IMR-90 (cell line): Measurements from ENCODE around the gene SNAPC4. TPM values are rescaled to one million over a fixed set of nuclear protein-coding genes. Genes with fewer than 3 reads are reported as not detected.

Source experiments
- ATAC-seq: fragments of 200-7000 bp; cut with Tn5 transposase; 2 replicates; pipeline ENCODE4 v1.9.1; 2020; ENCODE audit warnings: low read depth, mild to moderate bottlenecking, moderate library complexity
- BruUV-seq: library from RNA; stranded (reverse); fragments of 400-500 nt; replicated peaks from 2 replicates; lab custom pipeline; 2021; lab: Mats Ljungman, UMichigan
- CTCF ChIA-PET: fragments of 300-600 bp; formaldehyde crosslinking; extraction: SDS; loops from one replicate; lab custom pipeline; 2021; ENCODE audit warnings: antibody characterized with exemption; lab: Yijun Ruan, JAX
- POLR2A ChIA-PET: fragments of 300-600 bp; sonication (Branson Sonifier 250); formaldehyde crosslinking; loops from one replicate; lab custom pipeline; 2022; ENCODE audit warnings: antibody characterized with exemption; ENCODE audit not compliant: unreplicated experiment; lab: Charles Lee
- DNase-seq: peaks from one replicate; pipeline ENCODE4 v3.0.0; 2013
- H2AFZ ChIP-seq: replicated peaks from 2 replicates; pipeline ENCODE3; 2013; ENCODE audit warnings: low read length, mild to moderate bottlenecking; ENCODE audit not compliant: poor library complexity
- H2AK5ac ChIP-seq: 2 replicates; pipeline ENCODE4 v1.6.1; 2013; ENCODE audit warnings: low read depth, low read length, inconsistent platforms
- H2AK9ac ChIP-seq: replicated peaks from 2 replicates; pipeline ENCODE3; 2013; ENCODE audit warnings: mild to moderate bottlenecking, low read depth, low read length, moderate library complexity; ENCODE audit not compliant: poor library complexity
- H2BK120ac ChIP-seq: 2 replicates; pipeline ENCODE4 v1.6.1; 2013; ENCODE audit warnings: low read depth, low read length, inconsistent platforms
- H2BK15ac ChIP-seq: 3 replicates; pipeline ENCODE4 v1.6.1; 2013; ENCODE audit warnings: low read depth, low read length, inconsistent platforms
- H2BK20ac ChIP-seq: 2 replicates; pipeline ENCODE4 v1.6.1; 2013; ENCODE audit warnings: low read depth, mild to moderate bottlenecking, inconsistent platforms, low read length, moderate library complexity
- H2BK5ac ChIP-seq: 2 replicates; pipeline ENCODE4 v1.6.1; 2013; ENCODE audit warnings: mild to moderate bottlenecking, low read depth, low read length, inconsistent platforms; ENCODE audit not compliant: poor library complexity, severe bottlenecking
- H3K14ac ChIP-seq: replicated peaks from 2 replicates; pipeline ENCODE4 v1.6.1; 2013; ENCODE audit warnings: low read depth, low read length, inconsistent platforms
- H3K18ac ChIP-seq: 2 replicates; pipeline ENCODE4 v1.6.1; 2013; ENCODE audit warnings: low read depth, low read length, control low read depth
- H3K23ac ChIP-seq: 2 replicates; pipeline ENCODE4 v1.6.1; 2013; ENCODE audit warnings: low read depth, low read length, inconsistent platforms
- H3K27ac ChIP-seq: 2 replicates; pipeline ENCODE4 v1.5.1; 2013; ENCODE audit warnings: mild to moderate bottlenecking, control low read depth, low read length; ENCODE audit not compliant: insufficient read depth
- H3K27me3 ChIP-seq: 2 replicates; pipeline ENCODE4 v1.6.1; 2013; ENCODE audit warnings: low read length; ENCODE audit not compliant: control insufficient read depth, insufficient read depth
- H3K36me3 ChIP-seq: 2 replicates; pipeline ENCODE4 v1.6.1; 2013; ENCODE audit warnings: low read length, mixed read lengths; ENCODE audit not compliant: control insufficient read depth, insufficient read depth
- H3K4ac ChIP-seq: 2 replicates; pipeline ENCODE4 v1.6.1; 2013; ENCODE audit warnings: low read depth, low read length, inconsistent platforms
- H3K4me1 ChIP-seq: 2 replicates; pipeline ENCODE4 v1.6.1; 2013; ENCODE audit warnings: low read length, mixed read lengths; ENCODE audit not compliant: control insufficient read depth, insufficient read depth
- H3K4me2 ChIP-seq: 2 replicates; pipeline ENCODE4 v1.6.1; 2013; ENCODE audit warnings: low read depth, mild to moderate bottlenecking, control low read depth, low read length, moderate library complexity
- H3K4me3 ChIP-seq: 2 replicates; pipeline ENCODE4 v1.5.1; 2013; ENCODE audit warnings: low read depth, mild to moderate bottlenecking, control low read depth, low read length, moderate library complexity; ENCODE audit not compliant: insufficient read depth
- H3K56ac ChIP-seq: 2 replicates; pipeline ENCODE4 v1.6.1; 2013; ENCODE audit warnings: low read length, inconsistent platforms; ENCODE audit not compliant: insufficient read depth; ENCODE audit errors: extremely low read depth
- H3K79me1 ChIP-seq, 2 experiments: 2 replicates each; pipeline ENCODE4 v1.6.1; 2013; ENCODE audit warnings: low read length in 2 of 2, inconsistent platforms in 1 of 2, low read depth in 1 of 2
- H3K9ac ChIP-seq: 2 replicates; pipeline ENCODE4 v1.6.1; 2013; ENCODE audit warnings: low read depth, low read length, control low read depth
- H3K9me1 ChIP-seq: 2 replicates; pipeline ENCODE4 v1.6.1; 2013; ENCODE audit warnings: low read length, inconsistent platforms; ENCODE audit not compliant: insufficient read depth
- H3K9me3 ChIP-seq: 2 replicates; pipeline ENCODE4 v1.6.1; 2013; ENCODE audit warnings: low read length; ENCODE audit not compliant: control insufficient read depth, insufficient read depth
- H4K20me1 ChIP-seq: 2 replicates; pipeline ENCODE4 v1.6.1; 2013; ENCODE audit warnings: low read length, inconsistent platforms; ENCODE audit not compliant: insufficient read depth
- H4K5ac ChIP-seq: 2 replicates; pipeline ENCODE4 v1.6.1; 2013; ENCODE audit warnings: mild to moderate bottlenecking, low read depth, low read length, control low read depth
- H4K8ac ChIP-seq, 2 experiments: 2 replicates each; pipeline ENCODE4 v1.6.1; 2013; ENCODE audit warnings: low read depth in 2 of 2, low read length in 2 of 2, control low read depth in 1 of 2, inconsistent platforms in 1 of 2
- H4K91ac ChIP-seq: 2 replicates; pipeline ENCODE4 v1.6.1; 2013; ENCODE audit warnings: low read depth, low read length, inconsistent platforms; ENCODE audit not compliant: insufficient read depth
- BHLHE40 ChIP-seq: fragments of 150-350 bp; IDR thresholded peaks from 2 replicates; pipeline ENCODE4 v1.6.1; 2016; ENCODE audit warnings: mild to moderate bottlenecking, low read depth, low read length
- CHD1 ChIP-seq: IDR thresholded peaks from 2 replicates; pipeline ENCODE4 v1.6.1; 2012; ENCODE audit warnings: low read depth, low read length, improper control_type of control experiment
- FOS ChIP-seq: fragments of 150-350 bp; IDR thresholded peaks from 2 replicates; pipeline ENCODE4 v1.6.1; 2016; ENCODE audit warnings: low read depth, low read length
- MAFK ChIP-seq: IDR thresholded peaks from 2 replicates; pipeline ENCODE4 v1.6.1; 2012; ENCODE audit warnings: low read depth, low read length, improper control_type of control experiment
- MAZ ChIP-seq: IDR thresholded peaks from 2 replicates; pipeline ENCODE4 v1.6.1; 2012; ENCODE audit warnings: low read depth, mild to moderate bottlenecking, low read length, improper control_type of control experiment, moderate library complexity, borderline replicate concordance
- MXI1 ChIP-seq: IDR thresholded peaks from 2 replicates; pipeline ENCODE4 v1.6.1; 2012; ENCODE audit warnings: low read depth, mild to moderate bottlenecking, low read length, moderate library complexity, borderline replicate concordance
- NFE2L2 ChIP-seq: fragments of 150-350 bp; IDR thresholded peaks from 2 replicates; pipeline ENCODE4 v1.6.1; 2016; ENCODE audit warnings: low read depth, mild to moderate bottlenecking, low read length
- POLR2A ChIP-seq: IDR thresholded peaks from 2 replicates; pipeline ENCODE4 v1.6.1; 2012; ENCODE audit warnings: mild to moderate bottlenecking, low read depth, low read length
- RAD21 ChIP-seq: IDR thresholded peaks from 2 replicates; pipeline ENCODE4 v1.6.1; 2012; ENCODE audit warnings: low read length, improper control_type of control experiment
- RCOR1 ChIP-seq: IDR thresholded peaks from 2 replicates; pipeline ENCODE4 v1.6.1; 2012; ENCODE audit warnings: mild to moderate bottlenecking, low read length, improper control_type of control experiment; ENCODE audit not compliant: insufficient replicate concordance
- RFX5 ChIP-seq: IDR thresholded peaks from 2 replicates; pipeline ENCODE4 v1.8.0; 2012; ENCODE audit warnings: low read depth, mild to moderate bottlenecking, low read length, moderate library complexity
- SMC3 ChIP-seq: fragments of 150-350 bp; IDR thresholded peaks from 2 replicates; pipeline ENCODE4 v1.6.1; 2016; ENCODE audit warnings: low read depth, mild to moderate bottlenecking, antibody characterized with exemption, low read length, moderate library complexity
- WGBS, 2 experiments: methylation state at CpG; one replicate each; pipeline versions ENCODE4 v1.1.5 to v1.1.7; 2013; ENCODE audit warnings: missing lambda C conversion rate in 2 of 2; ENCODE audit not compliant: insufficient read length in 1 of 2; ENCODE audit errors: extremely low coverage in 2 of 2; 5-methylcytosine and 5-hydroxymethylcytosine counted together
- dilution Hi-C: fragments of 300-500 bp; cut with HindIII; formaldehyde crosslinking; loops from one replicate; pipeline ENCODE4 v1.14.3; 2018; ENCODE audit warnings: low sequenced_read_pairs; ENCODE audit not compliant: unreplicated experiment
- in situ Hi-C: fragments of 300-500 bp; cut with MboI; formaldehyde crosslinking; loops from 3 replicates; pipeline ENCODE4 v1.14.3; 2019; ENCODE audit warnings: low sequenced_read_pairs, inconsistent platforms, mixed read lengths
- intact Hi-C: fragments of 100-400 bp; cut with micrococcal nuclease; formaldehyde crosslinking; loops from 2 replicates; pipeline ENCODE4 v1.10.0; 2022
- polyA plus RNA-seq, 3 experiments: library from polyadenylated mRNA; depleted of rRNA; stranded (reverse); fragments of >200 nt; gene quantifications; 2 replicates each; pipeline ENCODE4 v1.2.3, GENCODE V29; 2012; ENCODE audit warnings: low replicate concordance in 1 of 3
- total RNA-seq: library from RNA; depleted of rRNA; stranded (reverse); fragments of >200 nt; gene quantifications from 2 replicates; pipeline ENCODE4 v1.2.3, GENCODE V29; 2012
- TF ChIP-seq, protein P1 (sequence below): fragments of 150-350 bp; IDR thresholded peaks from 2 replicates; pipeline ENCODE4 v1.6.1; 2017; ENCODE audit warnings: mild to moderate bottlenecking, antibody characterized with exemption, low read length, low read depth
- TF ChIP-seq, protein P2 (sequence below): conservative IDR thresholded peaks from 2 replicates; pipeline ENCODE4 v1.5.1; 2012; ENCODE audit warnings: mild to moderate bottlenecking, low read depth, low read length, improper control_type of control experiment
- TF ChIP-seq, protein P3 (sequence below): fragments of 150-350 bp; IDR thresholded peaks from 2 replicates; pipeline ENCODE4 v1.6.1; 2016; ENCODE audit warnings: low read depth, mild to moderate bottlenecking, low read length, moderate library complexity, borderline replicate concordance

Gene SNAPC4
- total and polyA plus RNA-seq, 2 of the 4 experiments (the other 2 are of a cell fraction), result 2.5 to 6.5 TPM

DNA sequence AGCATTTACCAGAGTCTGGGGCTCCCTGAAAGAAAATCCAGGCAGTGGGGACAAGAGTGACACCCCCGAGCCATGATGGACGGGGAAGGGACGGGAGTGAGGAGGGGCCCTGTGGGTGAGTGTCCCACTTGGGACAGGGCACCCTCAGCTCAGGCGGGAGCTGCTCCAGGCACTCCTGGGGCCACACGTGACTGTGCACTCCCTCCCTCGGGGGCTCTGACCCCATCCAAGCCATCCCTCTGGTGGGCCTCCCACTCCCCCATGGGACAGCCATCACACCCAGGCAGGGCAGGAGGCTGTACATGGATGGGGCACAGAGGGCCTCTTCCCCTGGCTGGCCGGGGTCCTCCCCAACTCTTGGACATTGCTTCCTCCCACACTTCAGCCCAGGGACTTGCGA is 23.5 kb downstream of the SNAPC4 start (continued):
- TF ChIP-seq, protein P1, sequence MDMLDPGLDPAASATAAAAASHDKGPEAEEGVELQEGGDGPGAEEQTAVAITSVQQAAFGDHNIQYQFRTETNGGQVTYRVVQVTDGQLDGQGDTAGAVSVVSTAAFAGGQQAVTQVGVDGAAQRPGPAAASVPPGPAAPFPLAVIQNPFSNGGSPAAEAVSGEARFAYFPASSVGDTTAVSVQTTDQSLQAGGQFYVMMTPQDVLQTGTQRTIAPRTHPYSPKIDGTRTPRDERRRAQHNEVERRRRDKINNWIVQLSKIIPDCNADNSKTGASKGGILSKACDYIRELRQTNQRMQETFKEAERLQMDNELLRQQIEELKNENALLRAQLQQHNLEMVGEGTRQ, result no peak
- TF ChIP-seq MXI1, result no peak
- no peak for TF ChIP-seq MAZ
- no peak for TF ChIP-seq BHLHE40
- no peak for TF ChIP-seq RAD21
- TF ChIP-seq CHD1, result no peak
- no peak for TF ChIP-seq FOS

DNA sequence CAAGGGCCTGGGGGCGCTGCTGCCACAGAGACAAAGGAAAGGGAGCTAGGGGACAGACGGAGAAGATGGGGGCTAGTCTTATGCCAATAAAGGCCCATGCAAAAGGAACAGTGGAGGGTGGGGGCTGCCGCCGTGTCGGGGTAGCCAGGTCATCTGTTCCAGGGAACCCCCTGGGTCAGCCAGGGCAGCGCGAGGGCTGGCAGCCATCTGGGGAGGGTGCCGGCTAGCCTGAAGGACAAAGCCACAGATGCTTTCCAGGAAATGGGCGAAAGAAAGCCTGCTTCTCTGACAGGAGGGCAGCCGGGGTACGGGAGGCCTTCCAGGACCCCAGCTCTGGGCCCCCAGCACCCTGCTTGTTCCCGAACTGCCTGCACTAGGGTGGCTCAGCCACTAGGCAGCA is 24.9 kb downstream of the SNAPC4 start:
- H3K4me1 ChIP-seq, result peaks cover 15% of the 10 kb centered on the region
- TF ChIP-seq RCOR1, result no peak
- no peak for TF ChIP-seq NFE2L2
- no peak for TF ChIP-seq MAZ
- TF ChIP-seq, protein P2, sequence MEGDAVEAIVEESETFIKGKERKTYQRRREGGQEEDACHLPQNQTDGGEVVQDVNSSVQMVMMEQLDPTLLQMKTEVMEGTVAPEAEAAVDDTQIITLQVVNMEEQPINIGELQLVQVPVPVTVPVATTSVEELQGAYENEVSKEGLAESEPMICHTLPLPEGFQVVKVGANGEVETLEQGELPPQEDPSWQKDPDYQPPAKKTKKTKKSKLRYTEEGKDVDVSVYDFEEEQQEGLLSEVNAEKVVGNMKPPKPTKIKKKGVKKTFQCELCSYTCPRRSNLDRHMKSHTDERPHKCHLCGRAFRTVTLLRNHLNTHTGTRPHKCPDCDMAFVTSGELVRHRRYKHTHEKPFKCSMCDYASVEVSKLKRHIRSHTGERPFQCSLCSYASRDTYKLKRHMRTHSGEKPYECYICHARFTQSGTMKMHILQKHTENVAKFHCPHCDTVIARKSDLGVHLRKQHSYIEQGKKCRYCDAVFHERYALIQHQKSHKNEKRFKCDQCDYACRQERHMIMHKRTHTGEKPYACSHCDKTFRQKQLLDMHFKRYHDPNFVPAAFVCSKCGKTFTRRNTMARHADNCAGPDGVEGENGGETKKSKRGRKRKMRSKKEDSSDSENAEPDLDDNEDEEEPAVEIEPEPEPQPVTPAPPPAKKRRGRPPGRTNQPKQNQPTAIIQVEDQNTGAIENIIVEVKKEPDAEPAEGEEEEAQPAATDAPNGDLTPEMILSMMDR, result no peak
- no peak for TF ChIP-seq CHD1
- TF ChIP-seq SMC3, result no peak
- no peak for TF ChIP-seq MXI1
- TF ChIP-seq POLR2A, result no peak
- TF ChIP-seq RFX5, result no peak
- TF ChIP-seq, protein P3, sequence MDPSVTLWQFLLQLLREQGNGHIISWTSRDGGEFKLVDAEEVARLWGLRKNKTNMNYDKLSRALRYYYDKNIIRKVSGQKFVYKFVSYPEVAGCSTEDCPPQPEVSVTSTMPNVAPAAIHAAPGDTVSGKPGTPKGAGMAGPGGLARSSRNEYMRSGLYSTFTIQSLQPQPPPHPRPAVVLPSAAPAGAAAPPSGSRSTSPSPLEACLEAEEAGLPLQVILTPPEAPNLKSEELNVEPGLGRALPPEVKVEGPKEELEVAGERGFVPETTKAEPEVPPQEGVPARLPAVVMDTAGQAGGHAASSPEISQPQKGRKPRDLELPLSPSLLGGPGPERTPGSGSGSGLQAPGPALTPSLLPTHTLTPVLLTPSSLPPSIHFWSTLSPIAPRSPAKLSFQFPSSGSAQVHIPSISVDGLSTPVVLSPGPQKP, result no peak
- no peak for TF ChIP-seq FOS
- TF ChIP-seq MAFK, result no peak
- no peak overlapping the region for H3K18ac ChIP-seq
- H4K5ac ChIP-seq, result no peak overlapping the region
- H3K56ac ChIP-seq, result no peak overlapping the region
- CTCF ChIA-PET, result interaction anchor here (1.2 kb wide), 1 partner anchor 62 kb away, joined by 4 read pairs; no protein-coding TSS in a partner anchor
- H2BK15ac ChIP-seq, result no peak overlapping the region
- H2BK20ac ChIP-seq, result no peak overlapping the region
- no peaks in the 10 kb centered on the region; a peak in 1 of 4 replicates for H3K79me1 ChIP-seq
- dilution Hi-C loops (no loop called here), in situ Hi-C loops (no loop called here), intact Hi-C loops (no loop called here)
- ATAC-seq (no peak), DNase-seq (no peak)
- no peak overlapping the region for H3K27ac ChIP-seq
- no peak overlapping the region for H4K8ac ChIP-seq
- no peak overlapping the region for H3K4me3 ChIP-seq
- 93% methylated on average over 8 of the region's 12 CpGs; no CpG with 5 or more reads in 1 of the 2 experiments for WGBS, 2 experiments
- no peaks in the 10 kb centered on the region for H3K27me3 ChIP-seq
- H3K4me2 ChIP-seq, result no peak overlapping the region
- no peak overlapping the region for H3K23ac ChIP-seq
- peaks cover 9% of the 10 kb centered on the region for H3K9me1 ChIP-seq
- H3K14ac ChIP-seq, result no peak overlapping the region
- H4K91ac ChIP-seq, result no peak overlapping the region
- no peak overlapping the region for H2AK5ac ChIP-seq
- POLR2A ChIA-PET, result no interaction called here
- no peak overlapping the region for H2AK9ac ChIP-seq
- no peaks in the 10 kb centered on the region for H3K9me3 ChIP-seq
- no peak overlapping the region for H2AFZ ChIP-seq
- no peak overlapping the region for H3K4ac ChIP-seq
- no TSS peak for BruUV-seq
- peaks cover 16% of the 10 kb centered on the region for H3K36me3 ChIP-seq
- H2BK5ac ChIP-seq, result no peak overlapping the region
- no peaks in the 10 kb centered on the region for H4K20me1 ChIP-seq
- H2BK120ac ChIP-seq, result no peak overlapping the region
- no peak overlapping the region for H3K9ac ChIP-seq
